NCI-H2081 (cell line): ENCODE results near the gene CNTF.
A peak's percentile ranks its signal among the peaks of the same experiment; 100 is the strongest.
"Not testable (repeated sequence)": the region's sequence is repeated elsewhere in the genome, so short reads cannot be mapped to it uniquely, and the experiment has no call there.

Experiments
- DNase-seq, 2 experiments: peaks; one replicate each; lab custom pipeline; 2025; lab: John Stamatoyannopoulos, UW

CNTF gene

GRCh38 chr11:58622344-58622743 lies at the start of gene CNTF:
Gene CNTF, plus strand, starts transcription at chr11:58622665. Its CDS starts 88 bp downstream, at chr11:58622753.
- DNase-seq: no peak

- DNase-seq: not testable (repeated sequence)
These were observed 49.6 kb upstream of the CNTF start for GRCh38 chr11:58572906-58573305.

- no peak for DNase-seq
These were observed 48.9 kb upstream of the CNTF start for GRCh38 chr11:58573451-58574104.

GRCh38 chr11:58574881-58575280 lies 47.6 kb upstream of the CNTF start:
- no peak for DNase-seq

- DNase-seq: no peak
These were observed 47.0 kb upstream of the CNTF start, which contains the start of gene LPXN for GRCh38 chr11:58575377-58576020. Gene LPXN, minus strand, starts transcription at chr11:58575856. Its CDS starts 84 bp downstream, at chr11:58575772.

GRCh38 chr11:58576887-58577471 lies 45.5 kb upstream of the CNTF start:
- DNase-seq: peak in 1 of 2 experiments; percentile 6

- DNase-seq: peak; percentile 28 to 34
These were observed 44.8 kb upstream of the CNTF start for GRCh38 chr11:58577555-58578135.

GRCh38 chr11:58578136-58578634 lies 44.3 kb upstream of the CNTF start:
- DNase-seq: peak; percentile 96 to 97

- DNase-seq: peak; percentile 97
These were observed 43.8 kb upstream of the CNTF start, which contains the start of gene ZFP91 for GRCh38 chr11:58578635-58579191. Gene ZFP91, plus strand, starts transcription at chr11:58579063. Its CDS starts 219 bp downstream, at chr11:58579282.

GRCh38 chr11:58579192-58580129 lies 43.0 kb upstream of the CNTF start:
- DNase-seq: peak; percentile 86 to 91

- no peak for DNase-seq
These were observed 42.2 kb upstream of the CNTF start for GRCh38 chr11:58580311-58580710.

GRCh38 chr11:58582437-58582836 lies 40.0 kb upstream of the CNTF start:
- no peak for DNase-seq

GRCh38 chr11:58586998-58587397 lies 35.5 kb upstream of the CNTF start:
- DNase-seq: no peak

- no peak for DNase-seq
These were observed 30.8 kb upstream of the CNTF start for GRCh38 chr11:58591659-58592058.

GRCh38 chr11:58592760-58593472 lies 29.5 kb upstream of the CNTF start:
- DNase-seq: peak; percentile 45 to 69

GRCh38 chr11:58594826-58595225 lies 27.6 kb upstream of the CNTF start:
- no peak for DNase-seq

- no peak for DNase-seq
These were observed 25.8 kb upstream of the CNTF start for GRCh38 chr11:58596621-58597020.

GRCh38 chr11:58597486-58598144 lies 24.9 kb upstream of the CNTF start:
- no peak for DNase-seq

GRCh38 chr11:58600510-58600909 lies 22.0 kb upstream of the CNTF start:
- DNase-seq: no peak
